Measurements from ENCODE around the gene KLHL40.

DNA sequence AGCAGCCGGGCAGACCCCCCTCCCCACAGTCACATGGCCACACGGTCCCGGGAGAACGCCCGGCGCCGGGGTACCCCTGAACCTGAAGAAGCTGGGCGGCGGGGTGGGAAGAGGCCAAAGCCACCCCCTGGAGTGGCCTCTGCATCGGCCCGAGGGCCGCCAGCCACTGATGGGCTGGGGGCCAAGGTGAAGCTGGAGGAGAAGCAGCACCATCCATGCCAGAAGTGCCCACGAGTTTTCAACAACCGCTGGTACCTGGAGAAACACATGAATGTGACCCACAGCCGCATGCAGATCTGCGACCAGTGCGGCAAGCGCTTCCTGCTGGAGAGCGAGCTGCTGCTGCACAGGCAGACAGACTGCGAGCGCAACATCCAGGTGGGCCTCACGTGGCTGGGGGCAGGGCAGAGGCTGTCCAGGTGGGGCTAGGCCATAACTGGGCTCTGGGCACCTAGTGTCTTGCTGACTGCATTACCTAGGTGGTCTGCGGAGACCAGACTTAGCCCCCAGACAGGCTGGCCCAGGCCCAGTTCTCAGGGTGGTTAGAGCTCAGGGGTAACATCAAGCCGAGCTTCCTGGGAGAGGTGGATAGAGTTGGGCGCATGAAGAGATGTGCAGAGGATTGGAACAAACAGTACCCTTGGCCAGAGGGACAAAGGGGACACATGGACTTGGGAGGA lies 25.7 kb upstream of the KLHL40 start:
- TF ChIP-seq, protein P1, sequence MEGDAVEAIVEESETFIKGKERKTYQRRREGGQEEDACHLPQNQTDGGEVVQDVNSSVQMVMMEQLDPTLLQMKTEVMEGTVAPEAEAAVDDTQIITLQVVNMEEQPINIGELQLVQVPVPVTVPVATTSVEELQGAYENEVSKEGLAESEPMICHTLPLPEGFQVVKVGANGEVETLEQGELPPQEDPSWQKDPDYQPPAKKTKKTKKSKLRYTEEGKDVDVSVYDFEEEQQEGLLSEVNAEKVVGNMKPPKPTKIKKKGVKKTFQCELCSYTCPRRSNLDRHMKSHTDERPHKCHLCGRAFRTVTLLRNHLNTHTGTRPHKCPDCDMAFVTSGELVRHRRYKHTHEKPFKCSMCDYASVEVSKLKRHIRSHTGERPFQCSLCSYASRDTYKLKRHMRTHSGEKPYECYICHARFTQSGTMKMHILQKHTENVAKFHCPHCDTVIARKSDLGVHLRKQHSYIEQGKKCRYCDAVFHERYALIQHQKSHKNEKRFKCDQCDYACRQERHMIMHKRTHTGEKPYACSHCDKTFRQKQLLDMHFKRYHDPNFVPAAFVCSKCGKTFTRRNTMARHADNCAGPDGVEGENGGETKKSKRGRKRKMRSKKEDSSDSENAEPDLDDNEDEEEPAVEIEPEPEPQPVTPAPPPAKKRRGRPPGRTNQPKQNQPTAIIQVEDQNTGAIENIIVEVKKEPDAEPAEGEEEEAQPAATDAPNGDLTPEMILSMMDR (IDR thresholded peaks at IDR 0.05), result no peak
- no peak for TF ChIP-seq EP300 (IDR thresholded peaks at IDR 0.05)

Measured in suprapubic skin (tissue), 3 donors.